Amniotic epithelial cell (primary cell): Measurements from ENCODE around the gene C11orf65.

Source experiments
- DNase-seq: peaks from one replicate; pipeline ENCODE4 v3.0.0-alpha.2; 2010; ENCODE audit warnings: low read depth

Gene C11orf65

GRCh38 chr11:108368134-108368533 is 99.2 kb downstream of the C11orf65 start:
- DNase-seq = peak; percentile 19

- peak; percentile 20 for DNase-seq
Measured at GRCh38 chr11:108364159-108364558, 103.2 kb downstream of the C11orf65 start.

- no peak for DNase-seq
Measured at GRCh38 chr11:108351468-108351867, 115.9 kb downstream of the C11orf65 start.

DNA sequence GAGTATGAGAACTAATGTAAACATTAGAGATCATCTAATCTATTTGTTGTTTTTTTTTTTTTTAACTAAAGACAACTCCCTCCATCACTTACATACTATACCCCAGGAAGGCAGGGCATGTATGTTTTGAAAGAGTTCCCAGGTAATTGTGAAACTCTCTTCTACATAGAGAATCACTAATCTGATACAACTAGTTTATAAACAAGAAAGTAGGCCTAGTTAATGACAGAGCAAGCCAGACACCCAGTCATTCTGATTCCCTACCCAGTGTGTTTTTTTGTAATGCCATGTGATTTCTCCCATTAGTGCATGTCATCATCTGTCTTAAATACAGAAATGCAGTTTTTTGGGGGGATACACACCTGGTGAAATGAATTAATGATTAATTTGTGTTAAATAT is 120.9 kb downstream of the C11orf65 start:
- DNase-seq = no peak

DNA sequence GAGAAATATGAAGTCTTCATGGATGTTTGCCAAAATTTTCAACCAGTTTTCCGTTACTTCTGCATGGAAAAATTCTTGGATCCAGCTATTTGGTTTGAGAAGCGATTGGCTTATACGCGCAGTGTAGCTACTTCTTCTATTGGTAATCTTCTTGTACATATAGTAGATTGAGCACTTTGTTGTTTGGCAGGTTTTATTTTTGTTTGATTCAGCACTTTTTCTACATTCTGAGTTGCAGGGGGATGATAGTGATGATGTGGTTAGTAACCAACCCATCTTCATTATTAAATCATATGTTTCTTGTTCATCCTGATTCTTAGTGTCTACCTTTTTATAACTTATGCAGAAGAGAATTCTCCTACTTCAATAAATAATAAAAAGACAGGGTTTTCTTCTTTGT is 121.6 kb downstream of the C11orf65 start:
- DNase-seq = no peak

DNA sequence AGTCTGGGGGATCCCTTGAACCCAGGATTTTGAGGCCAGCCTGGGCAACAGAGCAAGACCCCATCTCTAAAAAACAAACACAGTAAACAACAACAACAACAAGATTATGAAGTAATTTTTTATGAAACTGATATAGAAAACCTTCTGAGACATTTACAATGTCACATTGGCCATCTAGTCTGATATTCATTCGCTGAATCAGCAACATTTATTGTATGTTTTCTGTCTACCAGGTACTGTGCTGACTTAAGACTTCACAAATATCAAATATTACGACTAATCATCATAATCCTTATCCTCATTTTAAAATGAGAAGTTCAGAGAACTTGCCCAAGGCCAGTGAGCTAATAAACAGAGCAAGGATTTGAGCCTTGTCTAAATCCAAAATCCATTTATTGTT is 123.6 kb downstream of the C11orf65 start:
- no peak for DNase-seq

DNA sequence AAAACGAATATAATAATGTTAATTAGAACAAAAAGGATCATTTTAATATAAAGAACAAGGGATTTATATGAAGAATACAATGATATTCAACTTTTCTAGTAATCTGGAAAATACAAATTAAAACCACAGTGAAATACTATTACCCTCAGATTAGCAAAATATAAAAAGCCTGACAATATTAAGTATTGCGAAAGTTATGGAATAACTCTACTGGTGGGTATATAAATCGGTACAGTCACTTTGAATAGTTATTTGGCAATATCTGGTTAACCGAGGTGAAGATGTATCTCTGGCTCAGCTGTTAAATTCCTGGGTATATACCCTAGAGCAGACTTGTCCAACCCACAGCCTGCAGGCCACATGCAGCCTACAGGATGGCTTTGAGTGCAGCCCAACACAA is 125.7 kb downstream of the C11orf65 start:
- DNase-seq = no peak

- peak; percentile 64 for DNase-seq
Measured at GRCh38 chr11:108340973-108341372, 126.4 kb downstream of the C11orf65 start.

DNA sequence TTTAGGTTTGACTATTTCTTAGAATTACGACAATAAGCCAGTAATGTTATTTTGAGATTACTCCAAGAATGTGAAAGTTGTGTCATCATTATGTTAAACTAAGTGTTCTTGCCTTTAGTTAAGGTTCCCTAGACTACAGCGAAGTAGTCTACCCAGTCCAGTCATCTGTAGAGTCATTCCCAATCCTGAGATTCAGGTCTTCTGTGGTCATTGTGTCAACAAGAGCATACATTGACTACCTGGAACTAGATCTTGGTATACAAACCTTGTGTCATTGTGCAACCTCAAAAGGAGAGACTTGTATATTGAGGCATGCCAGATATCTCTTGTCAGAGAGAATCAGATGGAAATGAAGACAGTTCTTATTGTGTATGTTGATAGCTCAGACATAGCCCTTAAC is 128.6 kb downstream of the C11orf65 start:
- no peak for DNase-seq

GRCh38 chr11:108333403-108333899 is 133.9 kb downstream of the C11orf65 start:
- DNase-seq = no peak
